ENCODE data around the gene CARS1. TPM values are rescaled to one million over a fixed set of nuclear protein-coding genes. Genes with fewer than 3 reads are reported as not detected.

CARS1 gene
- total and polyA plus RNA-seq, 7 experiments from 2014 or later: 23.9 to 70.4 (median 38.5) TPM

DNA sequence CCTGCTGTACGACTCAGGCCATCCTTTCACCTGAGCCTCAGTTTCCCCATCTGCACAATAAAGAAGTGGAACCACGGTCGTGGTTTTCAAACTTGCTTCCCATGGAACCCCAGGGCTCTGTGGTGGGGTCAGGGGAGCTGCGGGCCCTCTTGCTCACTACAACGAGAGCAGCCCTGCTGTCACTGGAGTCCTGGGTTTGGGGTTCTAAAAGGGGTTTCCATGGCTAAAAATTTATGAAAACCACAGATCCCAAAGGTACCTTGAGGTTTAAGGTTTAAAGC is 45.4 kb upstream of the CARS1 start:
- Histone ChIP-seq H3K36me3 (ENCODE audit: control insufficient read depth in 2 of 3, insufficient read depth in 3 of 3, low read length in 3 of 3) (no peaks in the 10 kb centered on the region), H3K4me1 (ENCODE audit: control insufficient read depth in 2 of 2, insufficient read depth in 2 of 2, low read length in 2 of 2) (peaks cover 0 to 4% of the 10 kb centered on the region in 2 donors), H3K27ac (ENCODE audit: low read depth, low read length) (no peak overlapping the region), H3K27me3 (ENCODE audit: control insufficient read depth in 2 of 2, insufficient read depth in 2 of 2, low read length in 2 of 2) (no peaks in the 10 kb centered on the region), H3K4me3 (ENCODE audit: low read length) (no peak overlapping the region), H3K9me3 (ENCODE audit: control insufficient read depth in 2 of 3, low read length in 3 of 3) (no peaks in the 10 kb centered on the region)
- POLR2A ChIA-PET: no interaction called here
- DNase-seq (no peak), ATAC-seq (no peak)
- intact Hi-C loops (cut with micrococcal nuclease): no loop called here
- Mint-ChIP-seq H3K9me3 (no peaks in the 10 kb centered on the region), H3K27me3 (no peaks in the 10 kb centered on the region), H3K4me1 (peaks cover 8 to 34% (median 13%) of the 10 kb centered on the region in 7 donors), H3K36me3 (peaks cover 0 to 4% (median 0%) of the 10 kb centered on the region in 5 donors), H3K27ac (no peak overlapping the region), H3K4me3 (peak overlapping the region in 1 of 10 donors; percentile 79)
- CTCF ChIA-PET: interaction anchor here (0.6 to 1.3 kb wide), 2 partner anchors 11 to 797 kb away, joined by 3 to 5 read pairs; no protein-coding TSS in a partner anchor

DNA sequence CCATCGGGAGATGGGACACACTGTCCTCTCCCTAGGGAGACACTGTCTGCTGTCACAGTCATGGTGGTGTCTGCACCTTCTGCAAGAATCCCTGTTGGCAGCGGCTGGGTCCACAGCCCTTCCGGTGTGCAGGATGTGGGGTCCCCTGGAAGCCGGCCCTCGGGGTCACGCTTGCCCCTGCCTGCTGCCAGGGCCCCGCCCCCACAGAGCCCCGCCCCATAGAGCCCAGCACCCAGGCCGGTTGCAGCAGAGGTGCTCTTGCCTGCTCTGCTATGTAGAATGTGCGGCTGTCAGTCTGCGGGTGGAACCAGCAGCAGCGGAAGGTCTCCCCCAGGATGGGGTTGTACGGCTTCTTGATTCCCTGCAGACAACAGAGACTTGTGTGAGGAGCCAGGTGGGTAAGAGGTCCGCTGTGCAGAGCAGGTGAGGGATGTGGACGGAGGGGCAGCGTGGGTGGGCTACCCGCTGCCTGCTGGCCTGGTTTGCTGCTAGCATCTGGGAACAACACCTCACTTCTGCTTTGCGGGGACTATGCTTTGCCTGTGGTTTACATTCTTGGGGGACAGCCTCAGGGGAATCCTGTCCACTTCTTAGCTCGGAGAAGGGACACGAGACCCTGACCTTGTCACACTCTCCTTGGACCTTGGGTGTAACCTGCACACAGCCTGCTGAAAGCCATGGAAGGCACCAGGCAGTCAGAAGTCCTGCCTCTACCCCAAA is 44.9 kb upstream of the CARS1 start:
- POLR2A ChIA-PET: no interaction called here
- Mint-ChIP-seq H3K27ac (peak overlapping the region in 2 of 9 donors; percentile 33 to 62), H3K27me3 (no peaks in the 10 kb centered on the region), H3K9me3 (no peaks in the 10 kb centered on the region), H3K4me1 (peaks cover 6 to 34% (median 13%) of the 10 kb centered on the region in 7 donors), H3K4me3 (peak overlapping the region in 1 of 10 donors; percentile 79), H3K36me3 (peaks cover 0 to 4% (median 0%) of the 10 kb centered on the region in 5 donors)
- Histone ChIP-seq H3K9me3 (ENCODE audit: control insufficient read depth in 2 of 3, low read length in 3 of 3) (no peaks in the 10 kb centered on the region), H3K4me3 (ENCODE audit: low read length) (no peak overlapping the region), H3K27ac (ENCODE audit: low read depth, low read length) (no peak overlapping the region), H3K36me3 (ENCODE audit: control insufficient read depth in 2 of 3, insufficient read depth in 3 of 3, low read length in 3 of 3) (no peaks in the 10 kb centered on the region), H3K4me1 (ENCODE audit: control insufficient read depth in 2 of 2, insufficient read depth in 2 of 2, low read length in 2 of 2) (peaks cover 0 to 4% of the 10 kb centered on the region in 2 donors), H3K27me3 (ENCODE audit: control insufficient read depth in 2 of 2, insufficient read depth in 2 of 2, low read length in 2 of 2) (no peaks in the 10 kb centered on the region)
- DNase-seq: no peak
- intact Hi-C loops (cut with micrococcal nuclease): no loop called here
- CTCF ChIA-PET: no interaction called here
- ATAC-seq: no peak

DNA sequence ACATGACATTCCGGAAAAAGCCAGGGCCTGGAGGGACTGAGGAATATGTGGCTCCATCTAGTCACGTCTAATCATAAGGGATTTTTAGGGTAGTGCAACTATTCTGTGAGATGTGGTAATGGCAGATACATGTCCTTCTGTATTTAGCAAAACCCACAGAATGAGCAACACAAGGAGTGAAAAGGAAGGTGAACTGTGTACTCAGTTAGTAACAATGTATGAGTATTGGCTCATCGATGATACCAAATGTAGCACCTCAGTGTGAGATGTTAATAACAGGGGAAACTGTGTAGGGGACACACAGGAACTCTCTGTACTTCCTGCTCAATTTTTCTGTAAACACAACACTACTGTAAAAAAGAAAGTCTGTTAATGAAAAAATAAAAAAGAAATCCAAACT is 42.0 kb upstream of the CARS1 start:
- peaks cover 0 to 4% of the 10 kb centered on the region in 2 donors for H3K4me1 ChIP-seq (ENCODE audit: control insufficient read depth in 2 of 2, insufficient read depth in 2 of 2, low read length in 2 of 2)
- Mint-ChIP-seq H3K4me1 (peaks cover 3 to 28% (median 13%) of the 10 kb centered on the region in 7 donors), H3K36me3 (peaks cover 0 to 4% (median 0%) of the 10 kb centered on the region in 5 donors), H3K9me3 (no peaks in the 10 kb centered on the region), H3K27me3 (peaks cover 0 to 4% (median 0%) of the 10 kb centered on the region in 5 donors), H3K27ac (peak overlapping the region in 5 of 9 donors; percentile 19 to 79 (median 33)), H3K4me3 (peak overlapping the region in 2 of 10 donors; percentile 16 to 52)
- DNase-seq: no peak
- no peaks in the 10 kb centered on the region for H3K9me3 ChIP-seq (ENCODE audit: control insufficient read depth in 2 of 3, low read length in 3 of 3)
- POLR2A ChIA-PET: no interaction called here
- intact Hi-C loops (cut with micrococcal nuclease): no loop called here
- no peak overlapping the region for H3K27ac ChIP-seq (ENCODE audit: low read depth, low read length)
- peak; percentile 57 for ATAC-seq
- H3K27me3 ChIP-seq (ENCODE audit: control insufficient read depth in 2 of 2, insufficient read depth in 2 of 2, low read length in 2 of 2): no peaks in the 10 kb centered on the region
- no peaks in the 10 kb centered on the region for H3K36me3 ChIP-seq (ENCODE audit: control insufficient read depth in 2 of 3, insufficient read depth in 3 of 3, low read length in 3 of 3)
- CTCF ChIA-PET: interaction anchor here (0.7 kb wide), 1 partner anchor 671 kb away, joined by 5 read pairs; no protein-coding TSS in a partner anchor
- no peak overlapping the region for H3K4me3 ChIP-seq (ENCODE audit: low read length)

DNA sequence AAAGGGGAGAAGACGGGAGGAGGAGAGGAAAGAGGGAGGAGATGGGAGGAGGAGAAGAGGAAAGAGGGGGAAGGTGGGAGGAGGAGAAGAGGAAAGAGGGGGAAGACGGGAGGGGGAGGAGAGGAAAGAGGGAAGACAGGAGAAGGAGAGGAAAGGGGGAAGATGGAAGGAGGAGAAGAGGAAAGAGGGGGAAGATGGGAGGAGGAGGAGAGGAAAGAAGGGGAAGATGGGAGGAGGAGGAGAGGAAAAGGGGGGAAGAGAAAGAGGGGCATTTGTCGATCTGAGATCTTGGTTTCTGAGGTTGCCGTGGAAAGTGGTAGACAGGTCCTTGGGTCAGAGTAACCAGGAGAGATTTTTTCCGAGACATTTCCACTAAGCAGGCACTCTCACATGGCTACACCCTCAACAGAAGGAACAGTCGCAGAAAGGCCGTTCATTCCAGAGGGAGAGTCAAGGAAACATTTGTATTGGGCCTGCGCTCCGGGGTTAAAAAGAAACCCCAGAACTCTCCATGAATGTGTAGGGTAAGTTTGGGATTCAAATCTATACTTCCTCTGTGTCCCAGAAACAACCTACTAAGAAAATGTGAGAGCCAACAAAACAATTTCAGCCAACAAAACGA is 39.8 kb upstream of the CARS1 start:
- DNase-seq (no peak), ATAC-seq (no peak)
- Mint-ChIP-seq H3K9me3 (no peaks in the 10 kb centered on the region), H3K4me1 (peaks cover 4 to 34% (median 13%) of the 10 kb centered on the region in 7 donors), H3K27ac (peak overlapping the region in 1 of 9 donors; percentile 4), H3K27me3 (peaks cover 0 to 4% (median 0%) of the 10 kb centered on the region in 5 donors), H3K36me3 (peaks cover 0 to 4% (median 0%) of the 10 kb centered on the region in 5 donors), H3K4me3 (no peak overlapping the region)
- intact Hi-C loops (cut with micrococcal nuclease): no loop called here
- CTCF ChIA-PET: no interaction called here
- H3K36me3 ChIP-seq (ENCODE audit: control insufficient read depth in 2 of 3, insufficient read depth in 3 of 3, low read length in 3 of 3): no peaks in the 10 kb centered on the region
- POLR2A ChIA-PET: no interaction called here
- H3K4me3 ChIP-seq (ENCODE audit: low read length): no peak overlapping the region
- peaks cover 0 to 4% of the 10 kb centered on the region in 2 donors for H3K4me1 ChIP-seq (ENCODE audit: control insufficient read depth in 2 of 2, insufficient read depth in 2 of 2, low read length in 2 of 2)
- H3K27me3 ChIP-seq (ENCODE audit: control insufficient read depth in 2 of 2, insufficient read depth in 2 of 2, low read length in 2 of 2): no peaks in the 10 kb centered on the region
- H3K27ac ChIP-seq (ENCODE audit: low read depth, low read length): no peak overlapping the region
- H3K9me3 ChIP-seq (ENCODE audit: control insufficient read depth in 2 of 3, low read length in 3 of 3): no peaks in the 10 kb centered on the region

DNA sequence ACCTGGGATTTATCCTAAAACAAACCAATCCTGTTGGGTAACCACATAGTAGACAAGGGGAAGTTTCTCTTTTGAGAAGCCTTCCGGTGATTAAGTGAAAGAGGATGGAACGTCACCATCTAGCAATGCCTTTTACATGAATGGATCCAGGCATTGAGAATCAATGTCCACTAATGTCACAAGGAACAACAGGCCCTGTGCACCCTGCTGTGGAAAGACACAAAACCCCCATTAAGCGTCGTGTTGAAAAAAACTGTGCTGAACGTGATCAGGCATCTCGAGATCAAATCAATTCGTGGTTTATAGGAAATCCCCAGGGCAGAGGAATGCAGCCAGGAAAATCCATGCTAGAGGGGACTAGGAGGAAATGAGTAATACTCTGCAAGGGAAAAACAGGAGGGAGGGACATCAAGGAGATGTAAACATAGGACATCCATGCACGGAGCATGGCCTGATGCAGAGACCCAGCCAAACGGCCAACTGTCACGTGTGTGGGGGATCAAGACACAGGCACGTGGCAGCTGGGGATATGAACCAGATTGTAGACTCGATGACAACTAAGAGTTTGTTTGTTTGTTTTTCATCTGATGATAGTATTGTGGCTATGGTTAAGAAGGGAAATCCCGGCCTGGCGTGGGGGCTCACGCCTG is 38.6 kb upstream of the CARS1 start:
- ChIA-PET CTCF (interaction anchor here (0.7 kb wide), 2 partner anchors 324 to 561 kb away, joined by 3 read pairs; no protein-coding TSS in a partner anchor), POLR2A (interaction anchor here (0.8 kb wide), 1 partner anchor 189 kb away, joined by 3 read pairs; no protein-coding TSS in a partner anchor)
- Histone ChIP-seq H3K9me3 (ENCODE audit: control insufficient read depth in 2 of 3, low read length in 3 of 3) (no peaks in the 10 kb centered on the region), H3K36me3 (ENCODE audit: control insufficient read depth in 2 of 3, insufficient read depth in 3 of 3, low read length in 3 of 3) (no peaks in the 10 kb centered on the region), H3K4me3 (ENCODE audit: low read length) (no peak overlapping the region), H3K27ac (ENCODE audit: low read depth, low read length) (no peak overlapping the region), H3K27me3 (ENCODE audit: control insufficient read depth in 2 of 2, insufficient read depth in 2 of 2, low read length in 2 of 2) (no peaks in the 10 kb centered on the region), H3K4me1 (ENCODE audit: control insufficient read depth in 2 of 2, insufficient read depth in 2 of 2, low read length in 2 of 2) (peaks cover 0 to 4% of the 10 kb centered on the region in 2 donors)
- no peak overlapping the region for H3K27ac Mint-ChIP-seq
- no peak overlapping the region for H3K4me3 Mint-ChIP-seq
- H3K36me3 Mint-ChIP-seq: peaks cover 0 to 4% (median 0%) of the 10 kb centered on the region in 5 donors
- intact Hi-C loops (cut with micrococcal nuclease): no loop called here
- DNase-seq: no peak
- no peak for ATAC-seq
- peaks cover 6 to 27% (median 13%) of the 10 kb centered on the region in 7 donors for H3K4me1 Mint-ChIP-seq
- no peaks in the 10 kb centered on the region for H3K9me3 Mint-ChIP-seq
- peaks cover 0 to 4% (median 0%) of the 10 kb centered on the region in 5 donors for H3K27me3 Mint-ChIP-seq

DNA sequence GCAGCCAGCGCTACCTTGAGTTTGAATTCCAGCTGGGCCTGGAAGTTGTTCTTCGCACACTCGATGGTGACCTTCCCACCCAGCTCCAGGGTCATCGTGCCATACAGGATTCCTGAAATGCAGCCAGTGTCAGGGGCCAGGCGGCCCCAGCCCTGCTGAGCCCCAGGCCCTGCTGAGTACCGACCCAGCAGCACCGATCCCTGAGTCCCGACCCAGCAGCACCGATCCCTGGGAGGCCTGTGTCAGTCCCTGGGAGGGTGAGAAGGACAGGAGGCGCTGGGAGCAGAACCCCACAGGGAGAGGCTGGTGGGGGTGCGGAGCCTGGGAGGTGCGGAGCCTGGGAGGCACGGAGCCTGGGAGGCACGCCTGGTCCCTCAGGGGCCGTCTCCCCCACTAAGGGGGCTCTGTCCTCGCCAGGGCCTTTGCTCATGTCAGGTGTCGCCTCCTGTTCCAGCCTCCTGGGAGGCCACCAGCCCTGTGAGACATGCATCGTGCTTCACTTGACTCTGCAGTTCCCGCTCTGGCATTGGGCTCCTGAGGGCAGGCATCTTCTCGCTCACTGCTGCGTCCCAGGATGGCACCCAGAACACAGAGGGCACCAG is 37.1 kb upstream of the CARS1 start:
- peaks cover 3 to 22% (median 7%) of the 10 kb centered on the region in 7 donors for H3K4me1 Mint-ChIP-seq
- H3K36me3 Mint-ChIP-seq: peaks cover 0 to 4% (median 0%) of the 10 kb centered on the region in 5 donors

More for the DNA sequence above, 37.1 kb upstream of the CARS1 start:
- Histone ChIP-seq H3K4me3 (ENCODE audit: low read length) (no peak overlapping the region), H3K27ac (ENCODE audit: low read depth, low read length) (no peak overlapping the region), H3K36me3 (ENCODE audit: control insufficient read depth in 2 of 3, insufficient read depth in 3 of 3, low read length in 3 of 3) (no peaks in the 10 kb centered on the region), H3K27me3 (ENCODE audit: control insufficient read depth in 2 of 2, insufficient read depth in 2 of 2, low read length in 2 of 2) (no peaks in the 10 kb centered on the region), H3K9me3 (ENCODE audit: control insufficient read depth in 2 of 3, low read length in 3 of 3) (no peaks in the 10 kb centered on the region), H3K4me1 (ENCODE audit: control insufficient read depth in 2 of 2, insufficient read depth in 2 of 2, low read length in 2 of 2) (no peaks in the 10 kb centered on the region)
- Mint-ChIP-seq H3K9me3 (no peaks in the 10 kb centered on the region), H3K27me3 (peaks cover 0 to 4% (median 0%) of the 10 kb centered on the region in 5 donors), H3K4me3 (no peak overlapping the region), H3K27ac (no peak overlapping the region)
- CTCF ChIA-PET: interaction anchor here (1.0 kb wide), 1 partner anchor 119 kb away, joined by 4 read pairs; no protein-coding TSS in a partner anchor
- intact Hi-C loops (cut with micrococcal nuclease): loop anchor here in 1 of 2 donors (5.0 kb wide), 2 partner anchors 82 to 667 kb away; no protein-coding TSS in a partner anchor
- DNase-seq (peak in 1 of 9 donors; percentile 9), ATAC-seq (no peak)
- POLR2A ChIA-PET: no interaction called here
